Stimulated activated CD4-positive, alpha-beta T cell treated with anti-CD3 and anti-CD28 coated beads, Interleukin-1b, Interleukin-23, amount 100 ng/mL, for 1 hour (primary cell): Measurements from ENCODE around the gene TMEM18.

Source experiments
- DNase-seq, 2 donors: peaks; one replicate each; pipeline ENCODE4 v3.0.0-alpha.2; 2020; ENCODE audit warnings: low read depth in 2 of 2

TMEM18 gene

DNA sequence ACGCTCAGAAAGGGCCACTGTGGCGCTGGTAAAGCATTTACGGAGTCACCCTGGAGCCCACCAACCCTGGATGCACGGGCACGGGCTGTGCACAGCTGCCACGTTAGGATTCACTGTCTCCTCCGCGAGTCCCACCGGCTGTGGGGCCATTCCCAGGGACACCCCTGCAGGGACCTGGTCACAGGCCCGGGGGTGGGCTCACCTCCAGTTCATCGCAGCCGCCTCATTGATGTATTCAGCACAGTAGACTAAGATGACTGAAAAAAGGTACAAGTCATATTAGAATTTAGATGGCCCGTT, 4.7 kb downstream of the TMEM18 start:
- no peak for DNase-seq

GRCh38 chr2:671787-672605, 5.2 kb downstream of the TMEM18 start:
- no peak for DNase-seq

DNA sequence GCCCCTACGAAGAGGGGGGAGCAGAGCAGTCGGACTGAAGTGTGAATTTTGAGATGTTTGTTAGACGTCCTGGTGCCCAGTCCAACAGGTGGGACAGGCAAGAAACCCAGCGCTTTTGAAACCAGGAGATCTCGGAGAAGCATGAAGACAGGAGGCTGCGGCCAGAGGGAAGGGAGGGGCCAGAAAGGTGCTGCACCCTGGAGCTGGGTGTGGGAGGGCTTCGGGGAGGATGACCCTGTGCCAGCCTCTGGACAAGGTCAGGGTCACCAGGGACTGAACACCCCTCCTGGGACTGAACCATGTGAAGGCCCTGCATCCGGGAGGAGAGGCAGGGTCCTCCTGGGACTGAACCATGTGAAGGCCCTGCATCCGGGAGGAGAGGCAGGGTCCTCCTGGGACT, 6.1 kb downstream of the TMEM18 start:
- no peak for DNase-seq

- DNase-seq: no peak
Measured at GRCh38 chr2:670637-671036, 6.6 kb downstream of the TMEM18 start.

DNA sequence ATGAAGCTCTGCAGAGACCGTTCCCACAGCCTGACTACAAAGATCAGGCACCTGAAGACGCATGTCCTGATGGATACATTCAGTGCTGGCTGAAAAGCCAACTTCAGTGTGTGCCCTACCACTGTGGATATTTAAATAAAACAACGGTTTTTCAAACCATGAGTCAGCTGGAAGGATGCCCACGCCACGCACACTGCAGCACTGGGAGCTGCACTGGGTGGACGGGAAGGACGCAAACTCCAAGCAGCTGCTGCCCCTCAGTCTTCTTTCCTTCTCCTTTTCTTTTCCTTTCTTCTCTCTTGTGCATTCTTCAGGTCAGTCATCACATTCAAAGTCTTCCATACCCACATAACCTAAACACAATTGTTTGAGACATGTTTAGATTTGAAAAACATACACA, 7.9 kb downstream of the TMEM18 start:
- DNase-seq: no peak

- DNase-seq: no peak
Measured at GRCh38 chr2:668000-668398, 9.2 kb downstream of the TMEM18 start.

- DNase-seq: no peak
Measured at GRCh38 chr2:667332-667999, 9.7 kb downstream of the TMEM18 start.

GRCh38 chr2:666441-666840, 10.8 kb downstream of the TMEM18 start:
- DNase-seq: no peak

DNA sequence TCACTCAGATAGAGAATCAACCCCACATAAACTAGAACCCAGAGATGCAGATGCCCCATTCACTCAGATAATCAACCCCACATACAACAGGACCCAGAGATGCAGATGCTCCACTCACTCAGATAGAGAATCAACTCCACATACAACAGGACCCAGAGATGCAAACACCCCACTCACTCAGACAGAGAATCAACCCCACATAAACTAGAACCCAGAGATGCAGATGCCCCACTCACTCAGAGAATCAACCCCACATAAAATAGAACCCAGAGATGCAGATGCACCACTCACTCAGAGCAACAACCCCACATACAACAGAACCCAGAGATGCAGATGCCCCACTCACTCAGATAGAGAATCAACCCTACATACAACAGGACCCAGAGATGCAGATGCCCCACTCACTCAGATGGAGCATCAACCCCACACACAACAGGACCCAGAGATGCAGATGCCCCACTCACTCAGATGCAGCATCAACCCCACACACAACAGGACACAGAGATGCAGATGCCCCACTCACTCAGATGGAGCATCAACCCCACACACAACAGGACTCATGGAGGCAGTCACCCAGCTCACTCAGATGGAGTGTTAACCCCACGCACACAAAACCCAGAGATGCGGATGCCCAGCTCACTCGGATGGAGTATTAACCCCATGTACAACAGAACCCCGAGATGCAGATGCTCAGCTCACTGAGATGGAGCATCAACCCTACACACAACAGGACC, 11.7 kb downstream of the TMEM18 start:
- DNase-seq: no peak

- DNase-seq: no peak
Measured at GRCh38 chr2:664063-664462, 13.1 kb downstream of the TMEM18 start.

- DNase-seq: no peak
Measured at GRCh38 chr2:663221-663620, 14.0 kb downstream of the TMEM18 start.

GRCh38 chr2:661360-661635, 15.9 kb downstream of the TMEM18 start:
- no peak for DNase-seq

DNA sequence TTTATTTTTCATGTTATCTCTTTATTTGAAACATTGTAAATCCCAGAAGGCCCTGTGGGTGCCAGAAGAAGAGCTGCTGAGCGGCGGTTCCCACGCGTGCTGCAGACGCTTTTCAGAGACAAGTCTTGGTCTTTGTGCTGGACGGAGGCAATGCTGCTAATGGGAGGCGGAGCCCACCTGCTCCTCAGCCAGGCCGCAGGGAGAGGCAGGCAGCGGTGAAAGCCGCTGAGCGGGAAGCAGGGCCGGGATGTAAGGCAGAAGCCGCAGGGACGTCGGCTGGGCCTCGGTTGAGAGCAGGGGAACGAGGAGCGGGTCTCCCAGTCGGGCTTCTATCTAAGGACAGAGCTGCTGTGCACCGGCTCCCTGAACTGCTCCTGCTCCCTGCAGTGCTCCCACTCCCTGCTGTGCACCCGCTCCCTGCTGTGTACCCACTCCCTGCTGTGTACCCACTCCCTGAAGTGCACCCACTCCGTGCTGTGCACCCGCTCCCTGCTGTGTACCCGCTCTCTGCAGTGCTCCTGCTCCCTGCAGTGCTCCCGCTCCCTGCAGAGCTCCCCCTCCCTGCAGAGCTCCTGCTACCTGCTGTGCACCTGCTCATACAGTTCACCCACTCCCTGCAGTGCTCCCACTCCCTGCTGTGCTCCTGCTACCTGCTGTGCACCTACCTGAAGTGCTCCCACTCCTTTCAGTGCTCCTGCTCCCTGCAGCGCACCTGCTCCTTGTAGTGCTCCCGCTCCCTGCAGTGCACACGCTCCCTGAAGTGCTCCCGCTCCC, 16.4 kb downstream of the TMEM18 start:
- no peak for DNase-seq

- DNase-seq: no peak
Measured at GRCh38 chr2:660029-660428, 17.2 kb downstream of the TMEM18 start.

GRCh38 chr2:658426-658825, 18.8 kb downstream of the TMEM18 start:
- no peak for DNase-seq

DNA sequence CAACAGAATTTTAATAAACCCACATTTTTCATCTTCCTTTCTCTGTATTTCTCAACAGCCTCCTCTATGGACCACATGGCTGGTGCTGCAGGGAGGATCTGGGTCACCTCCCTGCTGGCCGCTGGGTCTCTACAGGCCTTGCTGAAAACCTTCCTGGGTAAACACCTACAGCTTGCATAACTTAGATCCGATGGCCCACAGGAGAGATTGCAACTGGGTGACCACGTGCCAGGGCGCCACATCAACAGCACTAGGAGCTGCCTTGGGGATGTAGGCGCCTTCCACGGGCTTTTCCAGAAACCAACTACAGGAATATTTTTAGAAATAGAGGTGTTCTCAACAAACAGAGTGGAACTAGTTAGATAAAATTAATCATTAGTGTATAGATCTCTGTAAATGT, 19.4 kb downstream of the TMEM18 start:
- no peak for DNase-seq

GRCh38 chr2:656676-657075, 20.5 kb downstream of the TMEM18 start:
- DNase-seq: no peak

GRCh38 chr2:655626-656025, 21.6 kb downstream of the TMEM18 start:
- no peak for DNase-seq

GRCh38 chr2:654896-655295, 22.3 kb downstream of the TMEM18 start:
- no peak for DNase-seq

DNA sequence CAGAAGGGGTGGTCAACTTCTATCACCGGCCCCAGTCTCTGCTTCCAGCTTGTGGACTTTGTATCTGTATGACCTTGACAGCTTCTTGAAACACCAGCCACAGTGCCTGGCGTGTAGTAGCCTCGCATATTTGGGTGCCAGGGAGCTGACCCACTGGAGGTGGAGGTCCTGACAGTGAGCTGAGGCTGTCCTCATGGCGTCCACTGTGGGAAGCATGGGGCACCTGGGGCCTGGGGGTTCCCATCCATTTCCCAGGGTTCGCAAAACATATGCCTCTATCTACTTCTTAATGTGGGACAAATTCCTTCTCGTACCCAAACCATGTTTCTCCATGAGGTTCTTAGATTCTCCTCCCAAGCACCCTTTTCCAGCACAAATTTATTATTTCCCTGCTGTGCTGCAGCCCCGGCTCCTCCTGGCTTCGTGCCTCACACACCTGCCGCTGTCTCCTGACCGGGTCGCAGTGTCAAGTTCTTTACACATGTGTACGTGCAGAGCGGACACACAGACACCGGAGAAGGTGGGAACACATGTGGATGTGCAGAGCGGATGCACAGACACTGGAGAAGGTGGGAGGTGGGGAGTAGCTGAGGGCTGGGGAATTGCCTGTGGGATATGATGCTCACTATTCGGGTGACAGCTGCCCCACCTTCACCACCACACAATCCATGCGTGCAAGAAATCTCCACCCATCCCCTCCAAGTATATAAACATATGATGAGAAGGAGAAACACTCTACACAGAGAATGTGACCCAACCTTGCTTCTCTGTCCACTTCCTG, 23.4 kb downstream of the TMEM18 start:
- DNase-seq: no peak

DNA sequence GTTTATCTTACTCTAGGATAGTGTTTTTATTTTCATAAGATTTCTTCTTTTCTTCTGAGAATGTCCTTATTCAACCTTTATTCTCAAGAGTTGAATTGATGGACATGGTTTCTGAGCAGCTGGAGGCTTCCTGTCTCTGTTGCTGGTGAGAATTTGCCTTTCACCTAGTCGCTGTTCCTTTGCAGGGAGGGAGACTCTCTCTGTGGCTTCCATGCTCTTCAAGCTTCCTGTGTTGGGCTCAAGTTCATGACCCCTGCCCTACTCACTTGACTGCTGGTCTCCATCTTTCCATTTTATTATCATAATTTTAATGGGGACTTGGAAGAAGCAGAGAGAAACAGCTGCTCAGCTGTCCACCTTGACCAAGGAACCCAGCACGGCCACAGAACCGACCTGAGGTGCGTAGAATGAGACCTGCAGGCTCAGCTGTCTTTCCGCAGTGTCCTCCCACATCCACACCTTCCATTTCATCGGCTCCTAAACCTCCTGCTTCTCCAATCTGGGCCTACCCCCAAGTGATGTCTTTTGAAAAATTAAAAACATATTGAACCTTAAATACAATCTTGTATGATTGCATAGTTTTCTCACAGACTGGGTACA, 24.2 kb downstream of the TMEM18 start:
- DNase-seq: no peak
